HG03432 (cell line): ENCODE measurements around the gene PHACTR1.
"Not testable (repeated sequence)": the region's sequence is repeated elsewhere in the genome, so short reads cannot be mapped to it uniquely, and the experiment has no call there.

Source experiments
- ATAC-seq: cut with Tn5 transposase; IDR thresholded peaks from one replicate; pipeline ENCODE4 v1.9.1; 2021; ENCODE audit warnings: mild to moderate bottlenecking, moderate library complexity; ENCODE audit not compliant: unreplicated experiment

Gene PHACTR1

DNA sequence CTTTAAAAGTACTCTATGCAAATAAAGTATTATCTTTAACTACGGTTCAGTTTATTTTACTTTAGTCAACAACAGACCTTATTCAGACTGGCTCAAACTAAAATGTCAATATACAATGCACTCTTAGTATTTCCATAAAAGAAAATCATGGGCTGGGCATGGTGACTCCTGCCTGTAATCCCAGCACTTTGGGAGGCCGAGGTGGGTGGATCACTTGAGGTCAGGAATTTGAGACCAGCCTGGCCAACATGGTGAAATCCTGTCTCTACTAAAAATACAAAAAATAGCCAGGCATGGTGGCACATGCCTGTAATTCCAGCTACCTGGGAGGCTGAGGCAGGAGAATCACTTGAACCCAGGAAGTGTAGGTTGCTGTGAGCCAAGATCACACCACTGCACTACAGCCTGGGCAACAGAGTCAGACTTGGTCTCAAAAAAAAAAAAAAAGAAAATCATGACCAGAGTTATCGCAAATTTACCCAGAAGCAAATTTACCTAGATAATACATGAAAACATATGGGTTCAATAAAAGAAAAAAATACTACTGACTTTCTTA is 609.5 kb downstream of the PHACTR1 start:
- ATAC-seq: not testable (repeated sequence)

- no peak for ATAC-seq
These were observed 611.1 kb downstream of the PHACTR1 start for GRCh38 chr6:13327691-13328075.

DNA sequence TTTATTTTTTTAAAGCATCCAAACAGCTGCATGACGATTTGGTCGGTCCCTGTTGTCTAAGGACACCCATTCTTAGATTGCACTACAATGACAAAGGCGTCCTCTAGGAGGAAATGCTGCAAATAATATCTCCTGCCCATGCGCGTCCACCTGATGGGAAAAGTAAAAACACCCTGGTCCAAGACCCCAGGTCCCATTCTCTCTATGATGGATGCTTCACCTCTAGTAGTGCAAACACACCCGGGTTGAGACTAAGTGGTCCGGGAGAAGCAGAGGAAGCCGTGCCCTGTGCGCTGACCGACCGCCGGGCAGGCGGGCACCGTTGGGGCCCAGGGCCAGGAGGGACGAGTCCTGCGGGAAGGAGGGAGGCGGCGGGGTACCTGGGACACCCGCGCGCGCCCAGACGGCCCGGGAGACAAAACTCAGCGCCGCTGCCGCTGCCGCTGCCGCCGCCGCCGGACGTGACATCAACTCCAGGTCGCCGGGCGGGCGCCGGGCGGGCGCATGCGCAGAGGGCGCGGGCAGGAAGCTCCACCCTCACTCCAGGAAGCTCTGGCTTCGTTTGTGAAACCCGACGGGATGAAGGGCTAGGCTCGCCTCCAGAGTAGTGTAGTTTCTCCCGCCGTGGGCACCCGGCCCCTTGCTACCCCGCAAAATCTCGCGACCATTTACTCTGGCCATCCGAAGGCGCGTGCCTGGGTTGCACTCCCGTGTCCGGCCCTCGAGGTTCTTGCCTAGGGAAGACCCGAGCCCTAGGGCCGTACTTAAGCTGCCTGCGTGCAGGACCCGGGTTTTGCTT is 611.7 kb downstream of the PHACTR1 start, which contains the start of gene TBC1D7:
Gene TBC1D7 (minus strand): TSS at position 462 of the 799 bp plus-strand sequence. CDS start 1,639 bp downstream, outside the sequence.
- ATAC-seq: peak; percentile 94

- no peak for ATAC-seq
These were observed 612.3 kb downstream of the PHACTR1 start for GRCh38 chr6:13328875-13329183.

GRCh38 chr6:13331516-13332348 is 615.2 kb downstream of the PHACTR1 start:
- no peak for ATAC-seq

- ATAC-seq: no peak
These were observed 615.8 kb downstream of the PHACTR1 start for GRCh38 chr6:13332349-13332706.

GRCh38 chr6:13334953-13335352 is 618.4 kb downstream of the PHACTR1 start:
- no peak for ATAC-seq

DNA sequence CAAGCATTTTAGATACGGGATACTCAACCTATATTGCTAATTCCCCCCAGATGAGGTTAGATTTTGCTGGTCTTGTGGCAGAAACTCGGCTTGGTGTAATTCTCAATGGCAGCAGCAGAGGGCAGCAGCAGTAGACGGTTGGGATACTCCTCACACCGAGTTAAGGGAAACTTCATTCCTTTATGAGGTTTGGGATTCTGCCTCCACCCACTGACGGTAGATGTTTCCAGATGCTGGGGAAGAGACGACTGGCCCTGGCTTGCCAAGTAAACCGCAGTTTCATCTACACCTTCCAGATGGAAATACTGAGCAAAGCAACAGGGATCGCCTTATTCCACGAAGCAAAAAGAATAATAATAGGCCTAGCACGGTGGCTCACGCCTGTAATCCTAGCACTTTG is 620.0 kb downstream of the PHACTR1 start:
- no peak for ATAC-seq

GRCh38 chr6:13338038-13338437 is 621.5 kb downstream of the PHACTR1 start:
- no peak for ATAC-seq
